CD4-positive, alpha-beta T cell (primary cell): ENCODE data around the gene HSPA6. TPM values are rescaled to one million over a fixed set of nuclear protein-coding genes. Genes with fewer than 3 reads are reported as not detected.

Source experiments
- ATAC-seq: fragments of 200-7000 bp; cut with Tn5 transposase; one replicate; pipeline ENCODE4 v1.10.0; 2022; ENCODE audit warnings: mild to moderate bottlenecking; ENCODE audit not compliant: poor library complexity
- CTCF ChIA-PET: fragments of 350-600 bp; sonication (Branson Sonifier 250); formaldehyde crosslinking; loops from one replicate; lab custom pipeline; 2021; ENCODE audit warnings: antibody characterized with exemption, inconsistent platforms; lab: Charles Lee
- POLR2A ChIA-PET: fragments of 350-600 bp; sonication (Branson Sonifier 250); formaldehyde crosslinking; loops from one replicate; lab custom pipeline; 2021; ENCODE audit warnings: antibody characterized with exemption, inconsistent platforms; lab: Charles Lee
- DNase-seq, 14 experiments: peaks; one replicate each; pipeline ENCODE4 v3.0.0-alpha.2; 2013 to 2020; ENCODE audit warnings: mixed read lengths in 2 of 14
- H3K27ac ChIP-seq, 2 donors: one replicate each; pipeline versions ENCODE4 v1.5.1 to v1.7.0; 2013; ENCODE audit warnings: low read length in 2 of 2, low read depth in 1 of 2, mild to moderate bottlenecking in 1 of 2
- H3K27me3 ChIP-seq, 2 experiments: 1 replicate in 1 of 2; 2 replicates in 1 of 2; pipeline versions ENCODE4 v1.6.1 to v1.7.0; 2013; ENCODE audit warnings: low read length in 2 of 2, control low read depth in 1 of 2, mild to moderate bottlenecking in 1 of 2, moderate library complexity in 1 of 2; ENCODE audit not compliant: insufficient read depth in 2 of 2, control insufficient read depth in 1 of 2
- H3K36me3 ChIP-seq: one replicate; pipeline ENCODE4 v1.6.1; 2013; ENCODE audit warnings: low read length, control low read depth; ENCODE audit not compliant: insufficient read depth
- H3K4me1 ChIP-seq: one replicate; pipeline ENCODE4 v1.6.1; 2013; ENCODE audit warnings: low read length, control low read depth; ENCODE audit not compliant: insufficient read depth
- H3K4me3 ChIP-seq: one replicate; pipeline ENCODE4 v1.5.1; 2013; ENCODE audit warnings: mild to moderate bottlenecking, low read length, moderate library complexity
- H3K9me3 ChIP-seq, 2 experiments: 1 replicate in 1 of 2; 2 replicates in 1 of 2; pipeline versions ENCODE4 v1.6.1 to v1.7.0; 2013; ENCODE audit warnings: low read length in 2 of 2, mild to moderate bottlenecking in 2 of 2, control low read depth in 1 of 2, moderate library complexity in 1 of 2; ENCODE audit not compliant: control insufficient read depth in 1 of 2, insufficient read depth in 1 of 2
- H3K27ac Mint-ChIP-seq: one replicate; pipeline ENCODE4 v1.8.0; 2020; ENCODE audit warnings: mixed read lengths
- H3K27me3 Mint-ChIP-seq: one replicate; pipeline ENCODE4 v1.8.0; 2021; ENCODE audit warnings: mixed read lengths
- H3K36me3 Mint-ChIP-seq: one replicate; pipeline ENCODE4 v1.8.0; 2021; ENCODE audit warnings: low read depth, mixed read lengths
- H3K4me1 Mint-ChIP-seq: one replicate; pipeline ENCODE4 v1.8.0; 2021; ENCODE audit warnings: low read depth, mixed read lengths
- H3K4me3 Mint-ChIP-seq: one replicate; pipeline ENCODE4 v1.8.0; 2020; ENCODE audit warnings: mild to moderate bottlenecking, mixed read lengths
- H3K9me3 Mint-ChIP-seq: one replicate; pipeline ENCODE4 v1.8.0; 2020; ENCODE audit warnings: mixed read lengths
- intact Hi-C, 2 experiments: fragments of 100-400 bp; cut with DNase I in 1 of 2; cut with micrococcal nuclease in 1 of 2; formaldehyde crosslinking; loops; one replicate each; pipeline versions ENCODE4 v1.15.1 to v1.9.0; 2023 to 2025; cut with DNase I, micrococcal nuclease
- total RNA-seq, 174 experiments: library from RNA in 2 of 174; stranded (reverse) in 2 of 174; gene quantifications; one replicate each; pipeline ENCODE4 v1.2.3 and lab custom pipeline; 2021 to 2026
- TF ChIP-seq, protein P1 (sequence below): fragments of 200-600 bp; IDR thresholded peaks from one replicate; pipeline ENCODE4 v1.8.0; 2022; ENCODE audit warnings: antibody characterized with exemption, mild to moderate bottlenecking

The HSPA6 gene
- total RNA-seq, 2 experiments from 2014 or later: 0.78 to 1.0 TPM

DNA sequence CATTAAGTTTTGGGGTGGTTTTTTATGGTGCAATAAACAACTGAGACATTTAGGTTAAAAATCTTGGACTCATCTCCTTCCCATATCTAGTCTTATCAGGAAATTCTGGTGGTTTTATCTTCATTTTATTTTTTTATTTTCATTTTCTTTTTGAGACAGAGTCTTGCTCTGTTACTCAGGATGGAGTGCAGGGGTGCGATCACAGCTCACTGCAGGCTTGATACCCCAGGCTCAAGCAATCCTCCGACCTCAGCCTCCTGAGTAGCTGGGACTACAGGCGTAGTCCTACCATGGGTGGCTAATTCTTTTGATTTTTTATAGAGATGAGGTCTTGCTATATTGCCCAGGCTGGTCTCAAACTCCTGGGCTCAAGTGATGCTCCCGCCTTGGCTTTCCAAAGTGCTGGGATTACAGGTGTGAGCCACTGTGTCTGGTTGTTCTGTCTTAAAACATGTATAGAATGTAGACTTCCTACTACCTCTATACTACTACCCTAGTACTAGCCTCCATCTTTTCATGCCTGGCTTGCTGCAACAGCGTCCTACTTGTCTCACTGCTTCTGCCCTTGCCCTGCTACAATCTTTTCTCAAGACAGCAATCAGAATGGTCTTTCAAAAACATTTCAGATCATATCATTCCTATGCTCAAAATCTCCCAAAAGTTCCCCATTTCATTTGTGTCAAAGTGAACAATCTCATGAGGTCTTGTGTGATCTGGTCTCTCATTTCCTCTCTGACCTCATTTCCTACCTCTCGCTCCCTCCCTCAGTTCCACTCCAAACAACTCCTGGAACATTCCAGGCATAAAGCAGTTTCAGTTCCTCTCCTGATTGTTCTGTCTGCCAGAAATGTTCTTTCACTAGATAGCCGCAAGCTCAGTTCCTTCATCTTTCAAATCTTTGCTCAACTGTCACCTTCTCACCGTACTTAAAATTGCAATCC is 25.0 kb upstream of the HSPA6 start:
- TF ChIP-seq, protein P1, sequence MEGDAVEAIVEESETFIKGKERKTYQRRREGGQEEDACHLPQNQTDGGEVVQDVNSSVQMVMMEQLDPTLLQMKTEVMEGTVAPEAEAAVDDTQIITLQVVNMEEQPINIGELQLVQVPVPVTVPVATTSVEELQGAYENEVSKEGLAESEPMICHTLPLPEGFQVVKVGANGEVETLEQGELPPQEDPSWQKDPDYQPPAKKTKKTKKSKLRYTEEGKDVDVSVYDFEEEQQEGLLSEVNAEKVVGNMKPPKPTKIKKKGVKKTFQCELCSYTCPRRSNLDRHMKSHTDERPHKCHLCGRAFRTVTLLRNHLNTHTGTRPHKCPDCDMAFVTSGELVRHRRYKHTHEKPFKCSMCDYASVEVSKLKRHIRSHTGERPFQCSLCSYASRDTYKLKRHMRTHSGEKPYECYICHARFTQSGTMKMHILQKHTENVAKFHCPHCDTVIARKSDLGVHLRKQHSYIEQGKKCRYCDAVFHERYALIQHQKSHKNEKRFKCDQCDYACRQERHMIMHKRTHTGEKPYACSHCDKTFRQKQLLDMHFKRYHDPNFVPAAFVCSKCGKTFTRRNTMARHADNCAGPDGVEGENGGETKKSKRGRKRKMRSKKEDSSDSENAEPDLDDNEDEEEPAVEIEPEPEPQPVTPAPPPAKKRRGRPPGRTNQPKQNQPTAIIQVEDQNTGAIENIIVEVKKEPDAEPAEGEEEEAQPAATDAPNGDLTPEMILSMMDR: no peak
- no peak overlapping the region for H3K4me3 ChIP-seq
- Mint-ChIP-seq H3K9me3 (no peaks in the 10 kb centered on the region), H3K36me3 (no peaks in the 10 kb centered on the region), H3K27me3 (peaks cover 63% of the 10 kb centered on the region), H3K27ac (no peak overlapping the region), H3K4me3 (no peak overlapping the region), H3K4me1 (peaks cover 6% of the 10 kb centered on the region)
- H3K27me3 ChIP-seq: peaks cover 0 to 20% of the 10 kb centered on the region in 2 experiments
- intact Hi-C loops: no loop called here
- H3K9me3 ChIP-seq: no peaks in the 10 kb centered on the region
- ATAC-seq (no peak), DNase-seq (peak in 2 of 14 experiments; percentile 35 to 42)
- H3K27ac ChIP-seq: no peak overlapping the region
- ChIA-PET CTCF (no interaction called here), POLR2A (interaction anchor here (0.9 kb wide), 1 partner anchor 23 kb away, joined by 3 read pairs; no protein-coding TSS in a partner anchor)
- H3K36me3 ChIP-seq: no peaks in the 10 kb centered on the region
- peaks cover 4% of the 10 kb centered on the region for H3K4me1 ChIP-seq

DNA sequence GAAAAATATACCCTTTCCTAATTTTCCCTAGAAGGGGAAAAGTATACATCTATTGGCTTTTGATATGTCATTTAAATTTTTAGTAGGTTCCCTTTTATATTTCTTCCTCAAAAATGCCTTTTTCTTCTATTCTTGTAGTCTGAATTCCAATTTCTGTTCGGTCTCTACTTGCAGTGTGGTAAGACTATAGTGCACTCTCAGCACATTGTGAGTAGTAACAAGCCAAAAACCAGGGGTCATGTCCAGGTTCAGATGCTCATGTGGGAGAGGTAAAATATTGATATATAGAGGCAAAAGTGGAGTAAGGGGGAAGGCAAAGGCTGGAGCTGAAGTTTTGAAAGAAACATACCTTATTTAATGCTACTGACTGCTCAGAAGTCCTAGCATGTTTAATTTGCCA is 23.1 kb upstream of the HSPA6 start:
- peaks cover 4% of the 10 kb centered on the region for H3K4me1 ChIP-seq
- Mint-ChIP-seq H3K9me3 (no peaks in the 10 kb centered on the region), H3K4me3 (no peak overlapping the region), H3K27ac (no peak overlapping the region), H3K36me3 (no peaks in the 10 kb centered on the region), H3K4me1 (peaks cover 6% of the 10 kb centered on the region), H3K27me3 (peaks cover 64% of the 10 kb centered on the region)
- DNase-seq: no peak
- no peaks in the 10 kb centered on the region for H3K36me3 ChIP-seq
- H3K27ac ChIP-seq: no peak overlapping the region
- CTCF ChIA-PET: no interaction called here
- no peak overlapping the region for H3K4me3 ChIP-seq
- peaks cover 6 to 14% of the 10 kb centered on the region in 2 experiments for H3K27me3 ChIP-seq
- no peak for ATAC-seq
- intact Hi-C loops: no loop called here
- TF ChIP-seq, protein P1: no peak
- H3K9me3 ChIP-seq: no peaks in the 10 kb centered on the region
- POLR2A ChIA-PET: no interaction called here

DNA sequence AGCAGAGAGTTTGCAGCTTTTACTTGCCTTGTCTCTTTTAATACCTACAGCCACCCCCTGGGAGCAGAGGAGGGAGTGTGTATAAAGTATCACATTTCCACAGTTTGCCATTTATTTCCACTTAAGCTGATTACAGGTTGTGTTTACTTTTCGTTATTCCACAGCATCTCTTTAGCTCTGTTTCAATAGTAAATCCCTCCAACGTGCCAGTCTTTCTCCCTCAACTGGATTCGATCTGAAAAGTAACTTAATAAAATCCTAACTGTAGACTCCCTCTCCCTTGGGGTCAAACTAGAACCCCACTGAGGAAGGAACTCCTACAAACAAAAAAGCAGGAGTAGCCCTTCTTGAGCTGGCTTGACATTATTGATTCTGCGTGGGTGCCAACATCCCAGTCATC is 22.2 kb upstream of the HSPA6 start:
- peaks cover 9% of the 10 kb centered on the region in 2 experiments for H3K27me3 ChIP-seq
- intact Hi-C loops: no loop called here
- no peaks in the 10 kb centered on the region for H3K36me3 ChIP-seq
- CTCF ChIA-PET: no interaction called here
- TF ChIP-seq, protein P1: no peak
- no peaks in the 10 kb centered on the region for H3K9me3 Mint-ChIP-seq
- H3K36me3 Mint-ChIP-seq: no peaks in the 10 kb centered on the region
- no peaks in the 10 kb centered on the region for H3K9me3 ChIP-seq
- no peak overlapping the region for H3K27ac ChIP-seq
- H3K4me1 Mint-ChIP-seq: peaks cover 6% of the 10 kb centered on the region
- no peak for ATAC-seq
- H3K4me1 ChIP-seq: peaks cover 4% of the 10 kb centered on the region
- POLR2A ChIA-PET: no interaction called here
- peaks cover 68% of the 10 kb centered on the region for H3K27me3 Mint-ChIP-seq
- no peak overlapping the region for H3K4me3 ChIP-seq
- DNase-seq: no peak
- H3K27ac Mint-ChIP-seq: no peak overlapping the region
- H3K4me3 Mint-ChIP-seq: no peak overlapping the region
